Body of pancreas (tissue), 4 donors: ENCODE data around the gene HYCC1. TPM values are rescaled to one million over a fixed set of nuclear protein-coding genes. Genes with fewer than 3 reads are reported as not detected.

Source experiments
- ATAC-seq: fragments of 150-250 bp; one replicate; pipeline ENCODE4 v1.9.1; 2016
- DNase-seq, 4 donors: peaks; one replicate each; pipeline ENCODE4 v3.0.0-alpha.2; 2019
- H3K27ac ChIP-seq, 4 donors: fragments of 200-600 bp; sonication (generic); 1 replicate in 3 of 4; 2 replicates in 1 of 4; pipeline versions ENCODE4 v1.5.1 to v1.6.1; 2016 to 2019; ENCODE audit warnings: mild to moderate bottlenecking in 1 of 4, mixed read lengths in 1 of 4, moderate library complexity in 1 of 4
- H3K27me3 ChIP-seq, 2 donors: fragments of 200-600 bp; sonication (generic); one replicate each; pipeline ENCODE4 v1.6.0; 2016; ENCODE audit warnings: mild to moderate bottlenecking in 1 of 2
- H3K36me3 ChIP-seq, 2 donors: fragments of 200-600 bp; sonication (generic); replicated peaks in 1 of 2; 2 replicates each; pipeline ENCODE4 v1.5.1; 2016; ENCODE audit warnings: low read depth in 2 of 2; ENCODE audit not compliant: insufficient read depth in 1 of 2
- H3K4me1 ChIP-seq: fragments of 200-600 bp; sonication (generic); one replicate; pipeline ENCODE4 v1.6.0; 2016
- H3K4me3 ChIP-seq, 2 donors: fragments of 200-600 bp; sonication (generic); 1 replicate in 1 of 2; 2 replicates in 1 of 2; pipeline ENCODE4 v1.5.1; 2016 to 2019
- H3K9me3 ChIP-seq, 3 donors: fragments of 200-600 bp; sonication (generic); 1 replicate in 2 of 3; 2 replicates in 1 of 3; pipeline ENCODE4 v1.5.1; 2016
- CTCF ChIP-seq, 7 experiments: fragments of 450-650 bp in 4 of 7; fragments of 200-600 bp in 3 of 7; sonication (generic) in 3 of 7; IDR thresholded peaks; one replicate each; pipeline ENCODE4 v1.5.1; 2016 to 2019; ENCODE audit warnings: antibody characterized with exemption in 7 of 7
- POLR2A ChIP-seq, 3 donors: fragments of 450-650 bp; IDR thresholded peaks; one replicate each; pipeline ENCODE4 v1.6.1; 2016; ENCODE audit warnings: antibody characterized with exemption in 3 of 3, mild to moderate bottlenecking in 2 of 3
- WGBS, 2 donors: methylation state at CpG; one replicate each; pipeline ENCODE4 v1.1.5; 2017; 5-methylcytosine and 5-hydroxymethylcytosine counted together
- intact Hi-C: fragments of 100-400 bp; cut with DNase I; formaldehyde crosslinking; loops from one replicate; pipeline ENCODE4 v1.15.1; 2023
- total RNA-seq, 2 donors: library from RNA; depleted of rRNA; stranded (reverse); fragments of >200 nt; gene quantifications; one replicate each; pipeline ENCODE4 v1.1.0, GENCODE V29; 2016

HYCC1 gene
- 10 to 100 TPM in 1 of 2 donors, 1 to 10 TPM in 1; 8.6 to 10.5 TPM for total RNA-seq

DNA sequence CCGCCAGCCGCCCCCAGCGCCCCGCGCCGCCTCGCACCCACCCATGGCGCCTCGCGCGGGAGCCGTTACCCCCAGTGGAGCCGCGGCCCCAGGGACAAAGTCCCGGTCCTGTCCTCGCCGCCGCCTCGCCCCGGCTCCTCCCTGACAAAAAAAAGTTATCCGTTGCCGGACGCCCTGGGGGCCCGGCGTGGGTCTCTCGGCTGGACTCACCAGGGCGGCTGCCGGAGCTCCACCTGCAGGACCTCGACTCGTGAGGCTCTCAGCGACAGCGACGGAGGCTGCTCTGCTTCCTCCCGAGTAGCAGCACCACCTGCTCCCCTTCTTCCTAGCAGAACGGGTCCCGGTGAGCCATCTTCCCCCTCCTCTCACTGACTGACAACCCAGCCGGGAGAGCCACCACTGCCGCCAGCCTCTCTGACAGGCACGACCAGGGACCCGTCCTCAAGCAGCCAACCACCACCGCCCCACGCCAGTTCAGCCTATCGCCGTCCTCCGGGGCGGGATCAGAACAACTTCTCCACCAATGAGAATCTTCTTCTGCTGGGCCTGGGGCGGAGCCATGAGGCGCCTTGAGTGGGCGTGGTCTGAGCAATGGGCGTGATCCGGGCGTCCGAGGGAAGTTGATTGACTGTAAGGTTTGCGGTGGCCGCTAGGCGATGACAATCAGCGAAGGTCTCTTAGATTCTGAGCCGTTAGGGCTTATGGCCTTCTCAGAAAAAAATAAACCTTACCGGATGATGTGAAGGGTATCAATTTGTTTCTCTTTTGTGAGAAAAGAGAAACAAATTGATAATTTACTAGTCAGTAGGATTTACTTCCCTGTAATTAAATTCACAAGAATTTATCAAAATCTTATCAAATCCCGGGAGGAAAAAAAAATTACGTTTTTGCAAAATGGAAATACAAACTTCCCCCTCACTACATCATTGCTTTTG, at the start of gene HYCC1:
TSS of gene HYCC1 (minus strand) at position 416 of the 935 bp plus-strand sequence. CDS start 23,019 bp downstream, outside the sequence.
- 1% methylated on average over 15 to 45 of the region's 61 CpGs for WGBS, 2 donors
- peak within 1 kb of the TSS; percentile 26 to 93 for H3K4me3 ChIP-seq
- no peaks in the 10 kb centered on the region for H3K36me3 ChIP-seq
- ATAC-seq (peak; percentile 100), DNase-seq (peak; percentile 99)
- TF ChIP-seq CTCF (IDR thresholded peaks at IDR 0.05) (peak; percentile 41 to 90 (median 72)), POLR2A (IDR thresholded peaks at IDR 0.05) (peak; percentile 57 to 91 (median 87))
- H3K27me3 ChIP-seq, result no peaks in the 10 kb centered on the region
- H3K27ac ChIP-seq, result peak within 1 kb of the TSS; percentile 44 to 78 (median 66)
- intact Hi-C loops, result no loop called here
- H3K9me3 ChIP-seq, result no peaks in the 10 kb centered on the region
- H3K4me1 ChIP-seq, result peaks cover 8% of the 10 kb centered on the region

- H3K27ac ChIP-seq, result no peak overlapping the region
- no peak overlapping the region for H3K4me3 ChIP-seq
- H3K9me3 ChIP-seq, result no peaks in the 10 kb centered on the region
- H3K36me3 ChIP-seq, result no peaks in the 10 kb centered on the region
- DNase-seq (no peak), ATAC-seq (no peak)
- TF ChIP-seq CTCF (IDR thresholded peaks at IDR 0.05) (no peak), POLR2A (IDR thresholded peaks at IDR 0.05) (no peak)
- H3K4me1 ChIP-seq, result no peaks in the 10 kb centered on the region
- H3K27me3 ChIP-seq, result no peaks in the 10 kb centered on the region
- 91% methylated on average over 7 of the region's 7 CpGs for WGBS, 2 donors
- intact Hi-C loops, result loop anchor here (5.0 kb wide), 1 partner anchor 505 kb away; no protein-coding TSS in a partner anchor
These were observed 48.5 kb upstream of the HYCC1 start for GRCh38 chr7:23062452-23062851.

DNA sequence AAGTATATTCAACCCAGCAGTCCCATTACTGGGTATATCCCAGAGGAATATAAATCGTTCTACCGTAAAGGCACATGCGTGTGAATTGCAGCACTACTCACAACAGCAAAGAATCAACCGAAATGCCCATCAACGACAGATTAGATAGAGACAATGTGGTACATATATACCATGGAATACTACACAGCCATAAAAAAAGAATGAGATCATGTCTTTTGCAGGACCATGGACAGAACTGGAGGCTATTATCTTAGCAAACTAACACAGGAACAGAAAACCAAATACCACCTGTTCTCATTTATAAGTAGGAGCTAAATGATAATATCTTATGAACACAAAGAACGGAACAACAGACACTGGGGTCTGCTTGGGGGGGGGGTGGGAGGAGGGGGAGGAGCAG, 47.4 kb upstream of the HYCC1 start:
- intact Hi-C loops, result loop anchor here (5.0 kb wide), 1 partner anchor 504 kb away; no protein-coding TSS in a partner anchor
- 73 to 85% methylated on average over 6 of the region's 6 CpGs for WGBS, 2 donors

DNA sequence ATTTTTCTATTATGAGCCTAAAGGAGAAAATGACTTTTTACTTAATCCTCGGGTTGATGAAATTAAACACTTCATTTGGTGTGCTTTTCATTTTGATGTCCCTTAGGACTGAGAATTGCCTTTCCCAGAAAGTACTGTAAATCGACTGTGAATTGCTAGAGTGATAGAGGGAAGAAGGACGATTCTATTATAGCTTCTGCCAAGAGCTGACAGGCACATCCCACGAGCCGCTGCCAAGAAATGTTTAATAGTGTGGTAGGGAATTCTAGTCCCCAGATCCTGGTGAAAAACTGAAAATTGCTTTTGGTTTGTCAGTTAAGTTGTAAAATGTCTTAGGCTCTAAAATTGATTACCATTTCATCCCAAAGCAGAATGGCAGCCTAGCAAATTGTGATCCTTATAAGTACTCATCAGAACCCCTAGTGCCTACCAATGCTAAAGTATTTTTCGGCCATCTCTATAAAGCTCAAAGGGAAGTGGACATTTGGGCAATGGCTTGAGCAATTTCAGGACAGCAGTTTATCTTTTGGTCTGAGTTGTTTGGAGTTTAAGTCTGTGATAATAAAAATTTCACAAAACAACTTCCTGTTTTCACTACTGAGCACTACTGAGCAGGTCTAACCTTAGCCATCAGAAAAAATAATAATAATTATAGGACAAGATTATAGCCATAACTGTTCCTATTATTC, 44.6 kb upstream of the HYCC1 start:
- ATAC-seq, result no peak
- H3K4me3 ChIP-seq, result no peak overlapping the region
- H3K36me3 ChIP-seq, result no peaks in the 10 kb centered on the region
- TF ChIP-seq POLR2A (IDR thresholded peaks at IDR 0.05) (no peak), CTCF (IDR thresholded peaks at IDR 0.05) (no peak)
- no peaks in the 10 kb centered on the region for H3K27me3 ChIP-seq
- intact Hi-C loops, result no loop called here
- DNase-seq, result no peak
- H3K9me3 ChIP-seq, result no peaks in the 10 kb centered on the region
- H3K4me1 ChIP-seq, result no peaks in the 10 kb centered on the region
- no peak overlapping the region for H3K27ac ChIP-seq
- WGBS, 2 donors, result 35 to 46% methylated on average over 6 of the region's 6 CpGs

More for the DNA sequence above, 47.4 kb upstream of the HYCC1 start:
- H3K9me3 ChIP-seq, result no peaks in the 10 kb centered on the region
- no peaks in the 10 kb centered on the region for H3K4me1 ChIP-seq
- no peak for TF ChIP-seq POLR2A (IDR thresholded peaks at IDR 0.05)
- TF ChIP-seq CTCF (IDR thresholded peaks at IDR 0.05), result no peak
- DNase-seq (no peak), ATAC-seq (no peak)
- no peaks in the 10 kb centered on the region for H3K27me3 ChIP-seq
- no peaks in the 10 kb centered on the region for H3K36me3 ChIP-seq
- no peak overlapping the region for H3K4me3 ChIP-seq
- H3K27ac ChIP-seq, result no peak overlapping the region
